Stimulated activated CD8-positive, alpha-beta memory T cell treated with anti-CD3 and anti-CD28 coated beads, Interleukin-4, amount 100 ng/mL, for 48 hours (primary cell): ENCODE data around the gene MAN1A1.

Experiments used
- DNase-seq: peaks from one replicate; pipeline ENCODE4 v3.0.0-alpha.2; 2020

MAN1A1 gene

DNA sequence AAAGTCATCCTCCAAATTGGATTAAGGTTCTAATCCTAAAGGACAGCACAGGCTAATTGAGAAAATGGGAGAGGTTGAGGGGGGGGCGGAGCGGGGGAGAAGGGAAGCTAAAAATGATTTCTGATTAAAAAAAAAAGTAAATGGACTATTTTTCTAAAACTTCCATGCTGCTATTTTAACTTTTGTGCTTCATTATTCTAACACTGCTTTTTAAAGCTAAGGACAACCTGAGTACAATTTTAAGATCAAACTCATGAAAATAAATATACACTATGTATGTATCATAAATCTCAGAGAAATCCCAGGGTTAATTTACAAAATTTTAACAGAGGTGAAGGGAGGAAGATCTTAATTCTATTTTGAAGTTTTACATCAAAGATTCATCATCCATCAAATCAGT lies 4.4 kb downstream of the MAN1A1 start:
- no peak for DNase-seq

DNA sequence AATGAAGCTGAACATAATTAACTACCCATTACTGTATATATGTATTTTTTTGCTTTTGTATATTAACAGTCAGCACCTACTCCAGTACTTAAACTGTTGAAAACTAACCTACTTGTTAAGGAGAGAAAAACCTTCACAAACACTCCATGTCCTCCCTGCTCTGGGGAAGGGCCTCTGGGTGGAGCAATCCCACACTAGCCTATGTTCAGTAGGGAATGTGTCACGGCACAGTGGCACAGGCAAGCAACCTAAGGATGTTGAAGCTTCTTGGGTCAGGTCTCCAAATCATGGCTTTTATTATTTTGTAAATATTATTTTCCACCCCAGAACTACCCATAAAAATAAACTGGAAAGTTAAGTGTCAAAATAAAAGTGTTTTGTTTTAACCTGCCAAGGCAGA lies 5.3 kb downstream of the MAN1A1 start:
- no peak for DNase-seq

DNA sequence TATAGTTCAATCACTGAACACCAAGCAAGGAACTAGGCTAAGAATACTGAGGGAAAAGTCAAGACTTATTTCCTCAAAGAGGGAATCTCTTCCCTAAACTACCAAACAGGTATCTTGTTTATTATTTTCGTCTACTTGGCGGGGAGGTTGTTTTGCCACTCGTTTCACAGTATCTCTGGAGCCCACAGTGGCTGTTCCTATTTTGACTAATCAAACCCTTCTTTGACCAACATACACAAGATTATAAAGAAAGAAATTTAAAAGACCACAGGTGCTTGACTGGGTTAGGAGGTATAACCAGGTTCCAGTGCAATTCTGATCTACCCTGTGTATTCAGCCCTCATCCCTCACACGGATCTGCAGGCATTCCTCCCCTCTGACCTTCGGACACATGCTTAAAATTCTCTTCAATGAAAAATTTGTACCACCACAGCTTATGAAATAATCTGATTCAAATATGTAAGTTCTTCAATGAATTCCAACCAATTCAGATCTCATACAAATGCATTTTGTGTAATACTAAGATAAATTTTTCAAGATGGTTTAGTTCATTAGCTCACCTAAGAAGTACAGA lies 5.9 kb downstream of the MAN1A1 start:
- no peak for DNase-seq

DNA sequence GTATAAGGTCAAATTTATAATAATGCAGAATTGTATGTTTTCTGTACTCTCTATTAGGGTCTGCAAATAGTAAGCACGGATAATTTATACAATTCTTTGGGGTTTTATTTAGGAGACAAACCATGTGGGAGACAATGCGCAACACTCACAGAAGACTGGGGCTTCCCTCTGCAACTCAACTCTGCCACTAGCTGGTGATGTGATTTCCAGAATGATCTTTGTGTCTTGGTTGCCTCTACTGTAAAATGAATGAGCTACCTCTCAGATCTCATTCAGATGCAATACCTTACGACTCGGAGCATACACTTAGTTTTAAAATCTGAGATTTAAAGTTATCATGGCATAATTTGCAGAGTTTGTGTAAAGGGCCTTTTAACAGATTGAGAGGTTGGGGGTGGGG lies 6.4 kb downstream of the MAN1A1 start:
- DNase-seq, result no peak

DNA sequence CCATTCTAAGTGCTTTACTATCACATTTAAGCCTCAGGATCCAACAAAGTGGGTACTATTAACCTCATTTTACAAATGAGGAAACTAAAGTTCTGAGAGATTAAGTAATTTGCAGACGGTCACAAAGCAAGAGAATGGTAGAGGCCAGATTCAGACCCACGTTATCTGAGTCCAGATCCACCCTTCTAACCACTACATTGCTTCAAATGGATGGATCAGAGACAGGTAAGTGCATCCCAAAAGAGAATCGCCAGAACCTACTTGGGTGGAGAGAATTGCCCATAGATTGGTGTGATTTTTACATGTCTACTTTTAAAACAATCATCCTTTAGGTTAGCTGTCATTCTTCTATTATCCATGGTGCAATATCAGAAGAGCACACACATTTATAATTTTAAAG lies 7.1 kb downstream of the MAN1A1 start:
- no peak for DNase-seq

DNA sequence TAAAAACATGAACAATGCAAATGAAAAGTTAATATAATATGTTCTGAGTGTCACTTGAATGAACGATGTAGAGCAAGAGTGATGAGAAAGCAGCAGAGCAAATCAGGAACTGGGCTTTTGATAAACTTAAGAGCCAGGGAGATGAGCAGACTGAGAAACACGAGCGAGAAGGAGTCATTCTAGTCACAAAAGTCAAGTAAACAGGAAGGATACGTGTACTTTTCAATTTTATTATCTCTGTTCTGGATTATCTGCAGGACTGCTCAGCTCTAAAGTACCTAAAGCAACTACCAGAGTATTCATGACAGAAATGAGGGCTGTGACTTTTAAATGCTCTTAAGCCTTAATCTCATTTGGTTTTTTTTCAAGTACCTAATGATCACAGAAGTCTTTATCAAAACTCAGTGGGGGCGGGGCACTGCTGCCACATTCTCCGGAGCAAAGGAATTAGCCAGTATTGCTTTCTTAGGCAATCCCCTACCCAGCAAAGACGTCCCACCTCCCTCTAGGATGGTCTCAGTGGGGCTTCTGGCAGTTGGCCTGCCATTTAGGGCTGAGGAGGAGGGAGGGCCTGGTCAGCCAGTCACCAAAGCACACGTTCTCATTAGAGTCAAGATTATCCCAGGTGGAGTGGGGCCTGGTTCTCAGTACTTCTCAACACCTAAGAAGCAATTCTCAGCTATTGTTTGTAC lies 8.6 kb downstream of the MAN1A1 start:
- no peak for DNase-seq

DNA sequence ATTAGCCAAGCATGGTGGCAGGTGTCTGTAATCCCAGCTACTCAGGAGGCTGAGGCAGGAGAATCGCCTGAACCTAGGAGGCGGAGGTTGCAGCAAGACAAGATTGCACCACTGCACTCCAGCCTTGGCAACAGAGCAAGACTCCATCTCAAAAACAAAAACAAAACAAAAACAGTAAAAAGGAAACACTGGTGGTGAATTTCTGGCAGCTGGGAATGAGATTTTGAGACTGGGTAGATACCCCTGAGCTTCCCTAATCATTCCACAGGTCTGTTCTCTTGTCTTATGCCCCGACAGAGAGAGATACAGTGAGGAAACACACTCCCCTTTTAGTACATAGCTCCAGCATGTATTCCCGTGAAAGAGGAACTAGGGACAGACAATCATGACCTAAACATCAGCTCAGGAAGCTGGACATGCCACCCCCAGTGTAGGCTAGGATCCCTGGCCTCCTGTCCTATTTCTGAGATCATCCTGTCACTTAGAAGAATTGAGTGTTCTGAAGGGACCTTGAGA lies 9.6 kb downstream of the MAN1A1 start:
- no peak for DNase-seq

DNA sequence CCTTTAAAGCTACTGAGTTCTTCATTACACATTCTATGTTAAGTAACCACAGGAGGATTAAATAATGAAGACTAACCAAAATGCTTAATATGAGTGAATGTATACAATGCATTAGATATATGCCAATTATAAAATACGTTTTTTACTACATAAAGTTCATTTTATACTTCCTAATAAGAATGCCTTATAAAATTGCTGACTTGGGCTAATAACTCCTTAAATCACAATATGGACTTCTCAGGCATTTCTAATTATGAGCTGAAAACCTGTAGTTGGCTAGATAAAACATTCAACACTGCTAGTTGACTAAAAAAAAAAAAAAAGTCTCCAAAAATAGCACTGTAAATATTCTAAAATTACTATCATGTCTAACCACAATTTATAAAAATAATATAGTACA lies 11.8 kb downstream of the MAN1A1 start:
- no peak for DNase-seq

DNA sequence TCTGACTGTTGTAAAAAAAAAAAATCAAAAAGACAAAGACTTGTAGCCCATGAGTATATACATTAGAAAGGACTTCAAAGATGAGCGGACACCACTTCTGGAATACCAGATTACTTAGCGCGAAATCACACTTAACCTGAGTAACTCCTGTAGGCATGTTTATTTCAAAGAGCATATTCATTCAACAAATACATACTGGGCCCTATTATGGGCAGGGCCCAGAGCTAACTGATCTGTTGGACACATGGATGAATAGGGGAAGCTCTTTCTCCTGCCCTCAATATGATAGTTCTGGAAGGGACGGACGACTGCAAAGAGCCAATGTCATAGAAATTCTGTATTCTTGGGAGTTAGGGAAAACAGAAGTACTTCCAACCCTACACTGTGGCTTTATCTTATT lies 12.3 kb downstream of the MAN1A1 start:
- no peak for DNase-seq

DNA sequence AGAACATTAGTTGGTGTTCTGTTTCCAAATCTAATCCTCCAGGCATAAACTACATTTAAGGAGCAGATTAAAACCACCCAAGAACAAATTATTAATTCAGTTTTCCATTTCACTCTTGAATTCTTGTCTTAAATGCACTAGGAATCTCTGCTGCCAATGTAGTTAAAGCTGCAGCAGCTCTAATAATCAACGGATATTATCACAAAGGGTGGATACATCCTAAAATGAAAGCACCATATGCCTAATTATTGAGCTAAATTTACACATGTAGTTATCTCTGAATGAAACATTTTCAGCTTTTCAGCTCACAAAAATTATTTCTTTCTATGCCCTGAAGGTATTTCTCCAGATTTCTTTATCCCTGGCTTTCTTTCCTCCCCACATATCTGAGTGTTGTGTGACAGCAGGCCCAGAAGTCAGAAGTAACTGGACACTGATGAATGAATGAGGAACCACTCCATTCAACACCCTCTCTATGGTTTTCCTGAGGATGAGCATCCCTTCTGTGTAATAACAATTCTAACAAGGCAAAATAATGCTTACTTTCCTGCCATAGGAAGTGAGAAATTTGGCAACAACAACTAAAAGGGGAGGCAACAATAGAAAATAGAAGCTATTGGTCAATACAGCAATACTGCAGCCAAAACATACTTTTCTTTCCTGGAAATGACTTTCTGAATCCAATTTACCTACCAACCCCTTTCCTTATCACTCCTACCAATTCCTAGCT lies 14.9 kb downstream of the MAN1A1 start:
- DNase-seq, result no peak

DNA sequence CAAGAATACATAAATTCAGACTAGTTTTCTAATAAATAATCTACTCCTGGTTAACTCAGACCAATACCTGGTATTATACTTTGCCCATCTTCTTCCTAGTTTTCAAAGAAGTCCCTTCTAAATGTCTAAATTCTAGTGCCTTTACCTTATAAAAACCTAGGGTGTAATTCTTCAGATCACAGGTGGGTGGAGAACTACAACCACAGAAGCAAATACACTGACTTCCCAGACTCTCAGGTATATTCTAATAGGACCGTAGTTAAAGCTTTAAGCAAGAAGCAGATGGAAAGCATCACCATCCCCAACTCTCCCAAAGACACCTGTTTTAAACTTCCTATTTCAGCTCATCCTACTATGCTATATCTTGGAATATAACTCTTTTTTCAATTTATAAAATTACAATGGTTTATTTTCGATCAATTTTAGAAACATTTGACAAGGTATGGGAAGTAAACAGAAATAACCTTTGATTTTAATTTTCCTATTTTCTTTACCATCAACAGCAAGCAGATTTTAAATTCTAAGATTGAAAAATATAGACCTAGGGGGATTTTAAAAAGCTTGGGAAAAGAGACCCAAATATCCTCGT lies 15.8 kb downstream of the MAN1A1 start:
- no peak for DNase-seq

DNA sequence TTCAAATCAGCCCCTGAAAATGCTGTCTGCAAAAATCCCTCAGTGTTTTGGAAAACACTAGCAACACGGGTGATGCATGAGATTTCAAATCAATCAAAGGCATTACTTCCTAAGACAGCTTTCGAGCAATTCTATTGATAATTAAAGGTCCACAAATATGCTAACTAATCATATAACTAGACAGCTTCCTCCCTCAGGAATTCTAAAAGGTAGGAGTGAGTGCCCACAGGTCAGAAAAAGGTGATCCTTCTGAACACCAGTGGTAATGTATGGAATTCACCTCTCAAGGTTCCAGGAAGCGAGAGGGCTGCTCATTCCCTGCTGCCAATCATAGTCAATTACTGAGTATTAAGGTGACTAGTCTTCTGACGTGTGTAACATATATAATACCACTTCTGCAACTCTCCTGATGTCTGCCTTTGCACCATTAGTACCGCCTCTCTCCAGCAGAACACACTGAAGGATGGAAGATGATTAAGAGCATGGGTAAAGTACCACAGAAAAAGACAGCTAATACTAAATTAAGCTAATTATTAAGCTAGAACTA lies 16.4 kb downstream of the MAN1A1 start:
- no peak for DNase-seq

DNA sequence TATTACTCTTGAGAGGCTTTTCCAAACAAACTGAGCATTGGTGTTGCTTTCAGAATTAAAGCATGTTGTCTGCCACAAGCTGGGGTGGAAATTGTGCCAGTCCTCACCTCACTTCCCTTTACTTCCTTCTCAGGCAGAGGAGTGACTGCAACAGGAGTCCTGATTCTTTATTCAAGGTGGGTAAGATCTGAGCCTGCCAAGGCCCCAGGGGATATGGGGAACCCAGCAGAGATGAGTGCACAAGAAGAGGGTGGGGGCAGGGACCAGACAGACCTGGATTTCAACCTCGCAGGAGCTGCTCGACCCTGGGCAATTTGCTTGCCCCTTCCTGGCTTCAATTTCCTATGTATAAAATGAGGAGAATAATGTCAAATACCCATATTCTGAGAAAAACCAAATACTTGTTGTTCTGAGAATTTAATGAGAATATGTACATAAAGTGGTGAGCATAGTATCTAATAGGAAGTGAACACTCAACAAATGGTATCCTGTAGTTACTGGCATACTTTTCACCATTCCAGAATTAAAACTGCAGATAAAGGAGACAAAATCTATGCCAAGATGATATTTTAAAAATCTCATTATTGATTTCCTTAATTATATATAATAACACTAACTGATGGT lies 17.8 kb downstream of the MAN1A1 start:
- DNase-seq, result no peak

DNA sequence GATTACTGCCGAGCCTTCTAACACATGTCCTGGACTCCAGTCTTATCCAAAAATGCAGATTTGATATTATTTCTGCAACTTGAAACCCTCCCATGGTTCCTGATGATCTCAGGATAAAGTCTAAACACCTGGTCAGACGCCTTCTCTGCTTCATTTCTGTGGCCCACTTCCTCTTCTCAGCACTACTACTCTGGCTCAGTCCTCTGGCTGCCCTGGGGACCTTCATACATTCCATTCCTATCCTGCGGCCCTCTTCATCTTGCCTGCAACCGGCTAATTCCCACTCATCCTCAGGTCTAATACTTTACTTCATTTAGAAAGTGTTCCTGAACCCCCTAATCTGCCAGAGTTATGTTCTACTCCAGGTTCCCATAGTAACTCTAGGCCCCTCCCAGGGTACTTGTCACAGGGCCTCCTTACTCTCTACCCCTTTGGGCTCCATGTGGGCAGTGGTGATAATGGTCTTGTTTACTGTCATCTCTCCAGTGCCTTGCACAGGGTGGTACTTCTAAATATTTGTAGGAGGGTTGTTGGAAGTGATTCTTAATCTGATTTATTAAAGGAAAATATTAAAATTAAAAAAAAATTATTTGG lies 18.9 kb downstream of the MAN1A1 start:
- DNase-seq, result no peak

DNA sequence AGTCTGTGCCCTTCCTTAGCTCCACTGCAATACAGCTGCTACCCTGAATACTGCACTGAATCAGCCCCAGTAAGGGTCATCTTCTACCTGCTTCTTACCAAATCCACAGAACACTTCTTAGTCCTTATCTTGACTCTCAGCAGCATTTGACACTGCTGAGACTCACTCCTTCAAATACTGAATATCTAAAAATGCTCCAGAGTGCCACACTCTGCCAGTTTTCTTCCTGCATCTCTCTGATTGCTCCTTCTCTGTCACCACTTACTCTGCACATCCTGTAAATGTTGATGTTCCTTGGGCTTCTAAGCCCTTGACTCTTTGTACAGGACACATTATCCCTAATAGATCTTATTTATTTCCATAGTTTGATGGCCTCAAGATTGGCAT lies 19.8 kb downstream of the MAN1A1 start:
- no peak for DNase-seq

DNA sequence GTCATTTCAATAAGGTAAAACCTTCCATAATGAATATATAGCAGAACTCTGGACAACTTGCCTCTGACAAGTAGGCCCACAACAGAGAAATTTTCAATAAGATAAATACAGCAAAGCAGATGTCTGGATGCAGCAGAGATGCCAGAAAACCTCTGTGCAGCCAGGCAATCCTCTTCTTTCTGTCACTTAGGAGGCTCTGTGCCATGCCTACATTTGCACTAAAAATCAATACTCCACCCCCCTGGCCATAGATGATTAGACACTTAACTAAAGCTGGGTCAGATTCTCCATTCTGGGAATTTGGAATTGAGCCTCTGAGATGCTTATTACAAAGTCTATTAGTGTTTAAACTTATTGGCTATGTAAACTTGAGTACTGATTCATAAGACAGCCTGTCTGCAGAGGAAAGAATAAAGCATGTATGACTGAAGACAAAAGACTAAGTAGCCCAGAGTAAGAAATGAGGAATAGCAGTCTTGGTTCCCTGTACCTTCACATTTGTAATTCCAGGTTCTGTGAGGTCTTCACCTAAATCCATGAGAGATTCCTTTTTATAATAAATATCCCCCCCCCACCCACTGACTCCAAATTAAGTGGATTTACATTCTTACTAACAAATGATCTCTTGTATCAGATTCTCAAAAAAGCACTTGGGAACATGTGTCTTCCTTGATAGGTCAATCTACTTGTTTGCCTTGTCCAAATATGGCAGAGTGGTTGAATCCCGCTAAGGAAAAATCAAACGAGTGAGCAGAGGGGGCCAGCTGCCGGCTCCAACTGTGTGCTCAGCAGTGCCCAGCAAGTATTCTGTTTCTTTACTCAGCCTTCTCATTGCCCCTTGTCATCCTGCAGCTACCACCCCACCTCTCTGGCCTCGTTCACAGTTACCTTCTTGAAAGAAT lies 20.4 kb downstream of the MAN1A1 start:
- no peak for DNase-seq

DNA sequence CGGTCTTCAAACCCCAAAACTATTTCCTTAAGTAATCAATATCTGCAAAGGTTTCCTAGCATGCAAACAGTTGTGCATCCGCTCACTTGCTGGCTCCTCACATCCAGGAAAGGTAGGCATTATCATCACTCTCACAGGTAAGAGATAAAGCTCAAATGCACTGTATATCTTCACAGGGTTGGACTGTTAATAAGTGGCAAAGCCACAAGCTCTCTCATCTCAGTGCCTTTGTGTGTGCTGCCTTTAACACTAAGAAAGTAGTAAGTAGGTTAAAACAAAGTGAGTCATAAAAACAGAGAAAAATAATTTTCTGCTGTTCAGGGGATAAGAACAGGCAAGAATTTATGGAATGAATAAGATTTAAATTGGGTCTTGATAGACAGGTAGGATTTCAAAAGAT lies 21.3 kb downstream of the MAN1A1 start:
- DNase-seq, result no peak

DNA sequence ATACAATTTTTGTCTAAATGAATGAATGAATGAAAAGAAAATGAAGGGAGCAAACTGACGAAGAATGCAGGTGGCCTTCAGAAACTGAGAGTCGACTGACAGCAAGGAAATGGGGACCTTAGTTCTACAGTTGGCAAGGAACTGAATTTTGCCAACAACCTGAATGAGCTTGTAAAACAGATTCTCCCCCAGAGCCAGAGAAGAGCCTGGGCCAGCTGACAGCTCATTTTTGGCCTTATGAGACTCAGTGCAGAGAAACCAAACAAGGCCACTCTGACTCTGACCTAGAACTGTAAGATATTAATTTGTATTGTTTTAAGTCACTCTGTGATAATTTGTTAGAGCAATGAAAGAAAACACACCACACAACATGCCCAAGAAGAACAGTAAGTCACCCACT lies 21.8 kb downstream of the MAN1A1 start:
- no peak for DNase-seq

DNA sequence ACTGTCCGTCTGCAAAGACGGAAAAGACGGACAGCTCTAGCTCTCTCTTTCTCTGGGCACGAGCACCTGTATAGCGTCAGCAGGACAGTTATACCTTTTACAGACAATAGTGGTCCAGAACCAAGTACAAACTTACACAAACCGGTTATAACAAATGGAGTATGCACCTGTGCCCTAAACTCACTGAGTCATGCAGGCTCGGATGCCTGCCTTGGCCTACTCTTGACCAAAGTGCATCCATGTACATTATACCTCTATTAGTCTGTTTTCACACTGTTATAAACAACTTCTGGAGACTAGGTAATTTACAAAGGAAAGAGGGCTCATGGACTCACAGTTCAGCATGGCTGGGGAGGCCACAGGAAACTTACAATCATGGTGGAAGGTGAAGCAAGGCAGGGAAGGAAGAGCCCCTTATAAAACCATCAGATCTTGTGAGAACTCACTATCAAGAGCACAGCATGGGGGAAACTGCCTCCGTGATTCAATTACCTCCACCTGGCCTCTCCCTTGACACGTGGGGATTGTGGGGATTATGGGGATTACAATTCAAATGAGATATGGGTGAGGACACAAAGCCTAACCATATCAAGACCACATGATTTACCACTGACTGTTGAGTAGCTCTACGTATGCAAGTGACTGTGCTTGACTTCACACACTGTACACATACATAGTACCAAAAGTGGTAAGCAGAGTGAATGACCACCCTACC lies 23.1 kb downstream of the MAN1A1 start:
- DNase-seq, result no peak

DNA sequence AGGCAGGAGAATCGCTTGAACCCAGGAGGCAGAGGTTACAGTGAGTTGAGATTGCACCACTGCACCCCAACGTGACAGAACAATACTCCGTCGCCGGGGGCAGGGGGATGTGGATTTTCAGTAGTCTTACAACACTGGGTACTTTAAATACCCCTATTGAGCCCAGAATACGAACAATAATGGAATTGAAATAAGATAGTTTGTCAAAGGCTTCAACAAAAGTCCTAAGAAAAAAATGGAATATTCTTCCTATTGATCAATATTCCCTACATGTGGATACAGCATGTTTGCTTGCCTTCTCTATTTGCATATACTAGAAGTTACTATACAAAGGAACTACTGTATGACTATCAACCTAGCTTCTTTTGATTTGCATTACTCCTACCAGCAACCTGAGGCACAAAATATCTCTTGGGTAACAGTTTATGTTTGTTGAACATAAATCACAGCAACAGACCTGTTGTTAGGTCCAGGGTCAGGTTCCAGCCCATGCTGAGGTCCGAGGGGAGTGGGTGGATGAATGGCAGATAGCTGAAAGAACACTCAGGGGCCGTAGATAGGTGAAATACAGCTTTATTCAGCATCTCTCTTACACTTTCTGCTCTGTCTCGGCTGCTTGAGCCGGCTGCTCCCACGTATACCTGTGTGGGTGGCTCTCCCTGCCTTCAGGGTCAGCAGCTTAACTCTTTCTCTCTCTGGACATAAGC lies 23.8 kb downstream of the MAN1A1 start:
- no peak for DNase-seq
